Spinal cord (tissue), 10 donors: ENCODE results near the gene RHOBTB3. TPM values are rescaled to one million over a fixed set of nuclear protein-coding genes. Genes with fewer than 3 reads are reported as not detected.
A peak's percentile ranks its signal among the peaks of the same experiment; 100 is the strongest.

Experiments used
- DNase-seq, 6 donors: peaks; one replicate each; pipeline versions ENCODE4 v3.0.0 to v3.0.0-alpha.2; 2013 to 2015; ENCODE audit warnings: low spot score in 6 of 6, low read depth in 4 of 6
- H3K27ac ChIP-seq: one replicate; pipeline ENCODE4 v1.5.1; 2013; ENCODE audit warnings: low read depth, low read length, control low read depth
- H3K27me3 ChIP-seq: one replicate; pipeline ENCODE4 v1.6.1; 2013; ENCODE audit warnings: low read length; ENCODE audit not compliant: control insufficient read depth, insufficient read depth
- H3K36me3 ChIP-seq: one replicate; pipeline ENCODE4 v1.6.1; 2013; ENCODE audit warnings: low read length; ENCODE audit not compliant: control insufficient read depth, insufficient read depth
- H3K4me1 ChIP-seq: one replicate; pipeline ENCODE4 v1.6.1; 2013; ENCODE audit warnings: low read length; ENCODE audit not compliant: control insufficient read depth, insufficient read depth
- H3K4me3 ChIP-seq: one replicate; pipeline ENCODE4 v1.5.1; 2013; ENCODE audit warnings: low read depth, low read length, control low read depth
- H3K9me3 ChIP-seq: one replicate; pipeline ENCODE4 v1.6.1; 2013; ENCODE audit warnings: low read length; ENCODE audit not compliant: control insufficient read depth, insufficient read depth
- WGBS: methylation state at CpG from one replicate; pipeline ENCODE4 v1.1.5; 2013; ENCODE audit warnings: missing lambda C conversion rate; ENCODE audit not compliant: insufficient coverage; 5-methylcytosine and 5-hydroxymethylcytosine counted together
- polyA plus RNA-seq, 2 donors: library from polyadenylated mRNA; unstranded; fragments of 120-200 nt; gene quantifications; one replicate each; pipeline ENCODE4 v1.2.1, GENCODE V29; 2013; ENCODE audit not compliant: insufficient read length in 2 of 2
- total RNA-seq, 2 donors: library from RNA; depleted of rRNA in 1 of 2; stranded (reverse); fragments of 120-200 nt in 1 of 2; fragments of >200 nt in 1 of 2; gene quantifications; one replicate each; pipeline versions ENCODE4 v1.2.3 to v1.2.4, GENCODE V29; 2013 to 2014
- donor health status: healthy.

RHOBTB3 gene
- total and polyA plus RNA-seq, 4 donors, result 44.2 to 182 (median 79.8) TPM

DNA sequence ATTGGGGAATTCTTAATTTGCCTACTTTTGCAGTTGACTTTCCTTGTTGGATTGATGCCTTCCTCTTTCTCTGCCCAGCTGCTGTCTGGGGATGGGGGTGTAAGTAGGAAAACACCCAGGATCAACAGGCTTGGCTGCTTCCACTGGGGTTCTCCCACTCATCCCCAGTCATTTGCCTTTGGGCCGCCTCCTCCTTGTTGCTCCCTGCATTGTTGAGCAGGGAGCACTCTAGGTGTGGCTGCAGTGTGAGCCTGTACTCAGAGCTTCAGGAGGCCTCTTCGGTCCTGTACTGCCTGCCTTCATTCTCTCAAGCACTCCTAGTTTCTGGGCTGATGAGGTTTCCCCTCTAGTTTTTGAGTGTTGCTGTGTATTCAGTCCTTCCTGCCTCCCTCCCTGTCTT lies 12.1 kb downstream of the RHOBTB3 start:
- WGBS, result 88% methylated on average over 1 of the region's 2 CpGs
- Histone ChIP-seq H3K36me3 (peaks cover 8% of the 10 kb centered on the region), H3K4me1 (no peaks in the 10 kb centered on the region), H3K4me3 (no peak overlapping the region), H3K27ac (no peak overlapping the region), H3K27me3 (no peaks in the 10 kb centered on the region), H3K9me3 (no peaks in the 10 kb centered on the region)
- DNase-seq, result no peak

DNA sequence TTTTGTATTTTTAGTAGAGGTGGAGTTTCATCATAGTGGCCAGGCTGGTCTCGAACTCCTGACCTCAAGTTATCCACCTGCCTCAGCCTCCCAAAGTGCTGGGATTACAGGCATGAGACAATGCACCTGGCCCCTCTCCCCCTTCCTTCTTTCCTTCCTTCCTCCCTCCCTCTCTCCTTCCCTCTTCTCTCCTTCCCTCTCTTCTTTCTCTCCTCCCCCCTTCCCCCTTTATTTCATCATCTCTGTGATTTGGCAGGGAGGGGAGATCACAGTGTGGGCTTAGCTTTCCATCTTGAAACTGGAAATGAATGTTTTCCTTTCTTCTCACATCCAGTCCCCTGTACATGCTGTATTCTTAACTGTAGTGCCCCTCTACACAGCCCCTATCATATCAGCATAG lies 12.7 kb downstream of the RHOBTB3 start:
- Histone ChIP-seq H3K27me3 (no peaks in the 10 kb centered on the region), H3K27ac (no peak overlapping the region)
- 100% methylated on average over 1 of the region's 1 CpG for WGBS

DNA sequence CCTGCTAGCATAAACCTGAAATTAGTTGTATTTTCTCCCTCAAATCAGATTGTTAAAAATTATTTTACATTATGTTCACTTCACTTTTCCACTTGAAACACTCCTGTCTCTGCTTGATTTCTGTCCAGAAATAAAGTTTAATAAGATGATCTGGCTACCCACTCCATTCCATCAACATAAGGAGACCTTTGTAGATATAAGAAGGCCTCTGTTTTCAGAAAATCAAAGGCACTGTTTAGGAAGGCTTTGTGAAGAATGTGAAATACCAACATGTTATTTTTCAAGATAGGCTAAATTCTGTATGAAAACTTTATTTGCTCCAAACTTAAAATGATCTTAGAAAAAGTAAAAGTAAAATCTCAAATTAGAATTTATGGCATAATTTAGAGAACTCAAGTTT lies 15.1 kb downstream of the RHOBTB3 start:
- H3K4me1 ChIP-seq, result no peaks in the 10 kb centered on the region
- peak overlapping the region; percentile 78 for H3K27ac ChIP-seq
- no peaks in the 10 kb centered on the region for H3K9me3 ChIP-seq
- no peak for DNase-seq
- H3K4me3 ChIP-seq, result no peak overlapping the region
- peaks cover 6% of the 10 kb centered on the region for H3K36me3 ChIP-seq
- no peaks in the 10 kb centered on the region for H3K27me3 ChIP-seq

More for the DNA sequence above, 12.7 kb downstream of the RHOBTB3 start:
- peaks cover 6% of the 10 kb centered on the region for H3K36me3 ChIP-seq
- no peaks in the 10 kb centered on the region for H3K9me3 ChIP-seq
- H3K4me1 ChIP-seq, result no peaks in the 10 kb centered on the region
- no peak overlapping the region for H3K4me3 ChIP-seq
- no peak for DNase-seq

DNA sequence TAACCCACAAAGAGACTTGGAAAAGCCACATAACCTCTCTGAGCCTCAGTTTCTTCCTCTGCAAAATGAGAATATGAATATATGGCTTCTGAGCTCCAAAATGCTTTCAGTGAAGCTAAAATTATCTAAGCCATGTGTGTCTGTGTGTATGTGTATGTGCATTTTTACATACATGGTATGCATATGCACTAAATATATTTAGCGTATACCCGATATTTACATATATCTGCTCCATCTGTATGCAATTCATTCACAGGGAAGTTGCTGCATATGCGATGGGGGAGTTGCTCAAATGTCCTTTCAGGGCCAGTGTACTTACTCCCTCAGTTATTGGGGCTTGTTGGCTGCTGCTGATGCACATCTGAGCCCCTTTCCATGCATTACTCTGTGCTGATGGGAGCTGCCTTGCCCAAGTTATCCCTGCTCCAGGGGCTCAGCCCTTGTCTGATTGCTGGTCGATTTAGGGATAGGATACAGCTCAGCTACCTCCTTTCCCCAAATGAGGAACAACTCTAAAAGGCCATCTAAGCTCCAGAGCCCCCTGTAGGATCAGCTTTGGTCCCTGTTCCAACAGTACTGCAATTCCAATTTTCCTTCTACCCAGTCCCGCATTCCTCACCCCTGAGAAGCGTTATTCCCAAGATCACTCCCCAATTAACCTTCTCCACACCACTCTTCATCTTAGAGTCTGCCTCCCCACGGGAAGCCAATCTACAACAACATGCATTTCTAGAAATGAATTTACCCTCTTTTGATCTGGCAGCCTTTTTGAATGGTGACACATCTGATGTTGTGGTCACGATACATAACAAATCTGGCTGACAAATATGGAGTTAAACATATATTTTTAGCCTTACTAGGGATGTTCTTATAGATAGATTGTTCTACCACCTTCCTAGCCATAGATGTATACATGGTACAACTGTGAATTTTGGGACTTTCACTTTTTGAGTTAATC lies 15.9 kb downstream of the RHOBTB3 start:
- Histone ChIP-seq H3K27ac (peak overlapping the region; percentile 55), H3K27me3 (no peaks in the 10 kb centered on the region), H3K9me3 (no peaks in the 10 kb centered on the region), H3K4me1 (no peaks in the 10 kb centered on the region), H3K4me3 (no peak overlapping the region), H3K36me3 (peaks cover 6% of the 10 kb centered on the region)
- peak in 1 of 6 donors; percentile 23 for DNase-seq
- 87% methylated on average over 5 of the region's 8 CpGs for WGBS

DNA sequence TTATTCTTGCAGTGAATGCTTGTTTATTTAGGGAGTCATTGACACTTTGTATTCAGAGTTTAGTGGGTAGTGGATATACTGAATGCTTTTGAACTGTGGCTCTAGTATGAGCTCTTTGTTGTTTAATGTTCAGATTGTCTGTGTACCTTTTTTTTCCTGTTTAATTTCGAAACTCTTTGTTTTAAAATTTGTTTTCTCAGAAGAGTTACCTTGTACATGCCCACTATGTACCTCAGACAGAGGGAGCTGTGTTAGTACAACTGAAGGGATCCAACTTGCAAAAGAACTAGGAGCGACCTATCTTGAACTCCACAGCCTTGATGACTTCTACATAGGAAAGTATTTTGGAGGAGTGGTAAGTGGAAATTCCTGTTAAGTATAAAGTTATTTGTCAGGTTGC lies 17.0 kb downstream of the RHOBTB3 start:
- Histone ChIP-seq H3K4me1 (no peaks in the 10 kb centered on the region), H3K27me3 (no peaks in the 10 kb centered on the region), H3K36me3 (peaks cover 10% of the 10 kb centered on the region), H3K27ac (no peak overlapping the region), H3K9me3 (no peaks in the 10 kb centered on the region), H3K4me3 (no peak overlapping the region)
- WGBS, result no CpG with 5 or more reads among the region's 2 CpGs
- DNase-seq, result no peak

DNA sequence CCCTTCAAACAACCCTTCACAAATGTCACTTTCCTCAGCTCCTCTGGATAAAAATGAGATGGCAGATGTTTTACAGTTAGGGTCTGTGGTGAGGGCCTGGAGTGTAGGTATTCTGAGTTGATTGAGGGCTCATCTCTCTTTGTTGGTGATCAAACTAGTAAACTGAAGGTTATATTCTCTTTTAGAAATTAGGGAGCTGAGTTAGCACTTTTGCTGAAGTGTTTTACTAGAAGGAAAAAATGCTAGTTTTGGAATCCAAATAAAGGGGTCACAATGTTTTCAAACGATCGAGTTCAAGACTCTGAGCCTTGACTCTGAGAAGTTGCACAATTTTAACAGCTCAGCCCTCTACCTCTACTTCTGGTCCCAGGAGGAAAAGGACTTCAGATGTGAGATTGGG lies 23.4 kb downstream of the RHOBTB3 start:
- H3K4me3 ChIP-seq, result no peak overlapping the region
- H3K27me3 ChIP-seq, result no peaks in the 10 kb centered on the region
- no peaks in the 10 kb centered on the region for H3K4me1 ChIP-seq
- no peak overlapping the region for H3K27ac ChIP-seq
- H3K9me3 ChIP-seq, result no peaks in the 10 kb centered on the region
- H3K36me3 ChIP-seq, result peaks cover 6% of the 10 kb centered on the region
- WGBS, result no CpG with 5 or more reads among the region's 2 CpGs
- DNase-seq, result no peak

DNA sequence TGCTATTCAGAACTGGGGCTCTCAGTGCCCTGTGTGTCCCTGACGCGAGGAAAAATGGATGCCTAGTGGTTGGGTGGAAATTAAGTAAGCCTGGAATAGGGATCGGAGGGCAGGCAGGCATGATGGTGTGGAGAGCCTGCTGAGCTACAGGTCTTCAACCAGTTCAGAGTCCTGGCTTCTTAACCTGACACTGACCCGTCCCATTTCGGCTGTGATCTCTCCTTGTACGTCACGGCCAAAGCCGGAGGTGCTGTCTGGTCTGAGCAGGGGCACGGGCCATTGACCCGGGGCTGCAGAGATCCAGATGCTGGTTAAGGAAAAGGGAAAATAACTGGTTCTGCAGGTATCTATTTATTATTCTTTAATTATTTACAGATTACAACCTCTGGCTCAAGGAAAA lies 27.9 kb downstream of the RHOBTB3 start:
- H3K4me3 ChIP-seq, result no peak overlapping the region
- no peak overlapping the region for H3K27ac ChIP-seq
- H3K9me3 ChIP-seq, result no peaks in the 10 kb centered on the region
- H3K27me3 ChIP-seq, result no peaks in the 10 kb centered on the region
- no peak for DNase-seq
- 86% methylated on average over 7 of the region's 10 CpGs for WGBS
- peaks cover 2% of the 10 kb centered on the region for H3K36me3 ChIP-seq
- no peaks in the 10 kb centered on the region for H3K4me1 ChIP-seq

DNA sequence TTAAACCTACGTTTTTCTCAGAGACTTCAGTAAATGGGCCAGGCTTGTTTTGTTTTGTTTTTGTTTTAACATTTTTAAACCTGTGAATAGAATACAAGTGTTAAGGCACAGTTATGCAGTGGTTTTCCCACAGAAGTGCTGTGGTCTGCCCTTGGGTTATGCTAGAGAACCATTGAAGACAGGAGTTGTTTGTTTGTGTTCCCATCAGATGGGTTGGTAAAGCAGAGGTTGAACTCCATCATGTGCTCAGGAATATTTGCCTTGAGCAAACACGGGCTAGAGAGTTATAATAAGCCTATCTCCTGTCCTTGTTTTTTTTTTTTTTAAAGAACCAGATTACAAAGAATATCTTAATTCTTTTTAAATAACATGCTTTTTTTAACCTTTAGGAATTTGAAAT lies 28.5 kb downstream of the RHOBTB3 start:
- Histone ChIP-seq H3K27ac (no peak overlapping the region), H3K4me1 (no peaks in the 10 kb centered on the region), H3K36me3 (peaks cover 2% of the 10 kb centered on the region), H3K4me3 (no peak overlapping the region), H3K9me3 (no peaks in the 10 kb centered on the region), H3K27me3 (no peaks in the 10 kb centered on the region)
- DNase-seq, result no peak
- no CpG with 5 or more reads among the region's 2 CpGs for WGBS

DNA sequence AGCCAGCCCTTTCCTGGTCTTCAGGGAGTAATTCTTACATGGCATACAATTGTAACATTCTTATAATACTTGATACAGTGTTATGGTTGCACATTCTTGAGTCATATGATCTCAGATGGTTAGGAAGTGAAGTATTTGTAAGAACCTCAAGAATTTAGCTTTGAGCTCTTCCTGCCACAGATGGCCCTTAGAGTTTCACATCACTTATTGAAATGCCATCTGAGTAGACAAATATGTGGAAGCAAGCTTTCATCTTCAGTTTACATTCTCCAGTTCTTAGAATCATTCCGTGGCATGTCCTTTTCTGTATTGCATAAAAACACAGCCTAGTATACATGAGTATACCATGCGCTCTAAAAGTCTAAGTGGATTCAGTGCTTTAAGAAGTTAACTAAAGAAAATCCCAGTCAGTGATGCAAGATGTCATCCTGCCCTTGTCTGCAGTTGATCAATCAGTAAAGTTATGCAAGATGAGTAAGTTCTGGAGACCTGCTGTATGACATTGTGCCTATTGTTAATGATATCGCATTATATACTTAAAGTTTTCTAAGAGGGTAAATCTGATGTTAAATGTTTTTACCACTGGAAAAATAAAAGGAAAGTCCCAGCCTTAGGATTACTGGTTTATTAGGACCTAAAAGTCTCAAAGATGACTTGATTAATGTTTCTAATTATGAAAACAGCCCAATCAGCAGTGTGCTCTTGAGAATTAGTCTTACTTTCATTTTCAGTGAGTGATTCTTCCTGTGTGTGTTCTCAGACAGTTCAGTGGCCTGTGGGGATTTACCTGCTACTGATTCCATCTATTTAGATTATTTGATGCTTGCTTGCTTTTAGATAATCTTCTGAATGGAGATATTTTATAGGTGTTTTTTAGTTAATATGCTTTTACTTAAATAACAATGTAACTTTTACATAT lies 29.4 kb downstream of the RHOBTB3 start:
- no peaks in the 10 kb centered on the region for H3K4me1 ChIP-seq
- H3K27ac ChIP-seq, result peak overlapping the region; percentile 61
- H3K9me3 ChIP-seq, result no peaks in the 10 kb centered on the region
- no peaks in the 10 kb centered on the region for H3K27me3 ChIP-seq
- DNase-seq, result peak in 1 of 6 donors; percentile 52
- H3K36me3 ChIP-seq, result peaks cover 2% of the 10 kb centered on the region
- no CpG with 5 or more reads among the region's 3 CpGs for WGBS
- no peak overlapping the region for H3K4me3 ChIP-seq
